Liver (tissue), 3 donors: ENCODE data around the gene CNIH2.

Experiments
- ATF3 ChIP-seq: IDR thresholded peaks from 2 replicates; pipeline ENCODE4 v1.6.1; 2016; ENCODE audit warnings: antibody characterized with exemption
- CTCF ChIP-seq: fragments of 150-350 bp; IDR thresholded peaks from 2 replicates; pipeline ENCODE4 v1.5.1; 2017; ENCODE audit warnings: improper control_type of control experiment, low read depth, low read length; ENCODE audit not compliant: missing input control
- FOXA1 ChIP-seq: IDR thresholded peaks from 2 replicates; pipeline ENCODE4 v1.6.1; 2016; ENCODE audit warnings: antibody characterized with exemption
- GABPA ChIP-seq, 2 donors: IDR thresholded peaks in 1 of 2; conservative IDR thresholded peaks in 1 of 2; 2 replicates each; pipeline ENCODE4 v1.6.1; 2016; ENCODE audit warnings: antibody characterized with exemption in 2 of 2, mild to moderate bottlenecking in 1 of 2, moderate library complexity in 1 of 2
- HNF4A ChIP-seq, 2 donors: conservative IDR thresholded peaks; 2 replicates each; pipeline ENCODE4 v1.6.1; 2016; ENCODE audit warnings: antibody characterized with exemption in 2 of 2, mild to moderate bottlenecking in 2 of 2
- JUND ChIP-seq, 2 donors: IDR thresholded peaks; 2 replicates each; pipeline ENCODE4 v1.6.1; 2016; ENCODE audit warnings: antibody characterized with exemption in 2 of 2
- MAX ChIP-seq: IDR thresholded peaks from 2 replicates; pipeline ENCODE4 v1.6.1; 2016; ENCODE audit warnings: antibody characterized with exemption
- REST ChIP-seq: IDR thresholded peaks from 2 replicates; pipeline ENCODE4 v1.6.1; 2016; ENCODE audit warnings: antibody characterized with exemption, mild to moderate bottlenecking
- SP1 ChIP-seq: IDR thresholded peaks from 2 replicates; pipeline ENCODE4 v1.6.1; 2018; ENCODE audit warnings: antibody characterized with exemption, mild to moderate bottlenecking
- YY1 ChIP-seq: IDR thresholded peaks from 2 replicates; pipeline ENCODE4 v1.6.1; 2016; ENCODE audit warnings: antibody characterized with exemption, mild to moderate bottlenecking
- donor health status: healthy.
- donor health status: healthy.

GRCh38 chr11:66228521-66228920 lies 49.5 kb upstream of the CNIH2 start:
- TF ChIP-seq GABPA (IDR thresholded peaks at IDR 0.05 in 1 of 2, conservative IDR thresholded peaks at IDR 0.05 in 1 of 2): no peak
- no peak for TF ChIP-seq CTCF
- TF ChIP-seq REST: no peak
- TF ChIP-seq YY1: no peak
- no peak for TF ChIP-seq FOXA1
- TF ChIP-seq MAX: no peak
- TF ChIP-seq HNF4A (conservative IDR thresholded peaks at IDR 0.05): no peak
- TF ChIP-seq SP1: no peak
- no peak for TF ChIP-seq JUND (IDR thresholded peaks at IDR 0.05)
- no peak for TF ChIP-seq ATF3
